Measurements from ENCODE around the gene DHX9. TPM values are rescaled to one million over a fixed set of nuclear protein-coding genes. Genes with fewer than 3 reads are reported as not detected.

The DHX9 gene
- total and polyA plus RNA-seq, 2 of the 13 experiments (the other 11 are each of a cell fraction or from before 2014, with no cell fraction given), result 84.8 to 211 TPM

DNA sequence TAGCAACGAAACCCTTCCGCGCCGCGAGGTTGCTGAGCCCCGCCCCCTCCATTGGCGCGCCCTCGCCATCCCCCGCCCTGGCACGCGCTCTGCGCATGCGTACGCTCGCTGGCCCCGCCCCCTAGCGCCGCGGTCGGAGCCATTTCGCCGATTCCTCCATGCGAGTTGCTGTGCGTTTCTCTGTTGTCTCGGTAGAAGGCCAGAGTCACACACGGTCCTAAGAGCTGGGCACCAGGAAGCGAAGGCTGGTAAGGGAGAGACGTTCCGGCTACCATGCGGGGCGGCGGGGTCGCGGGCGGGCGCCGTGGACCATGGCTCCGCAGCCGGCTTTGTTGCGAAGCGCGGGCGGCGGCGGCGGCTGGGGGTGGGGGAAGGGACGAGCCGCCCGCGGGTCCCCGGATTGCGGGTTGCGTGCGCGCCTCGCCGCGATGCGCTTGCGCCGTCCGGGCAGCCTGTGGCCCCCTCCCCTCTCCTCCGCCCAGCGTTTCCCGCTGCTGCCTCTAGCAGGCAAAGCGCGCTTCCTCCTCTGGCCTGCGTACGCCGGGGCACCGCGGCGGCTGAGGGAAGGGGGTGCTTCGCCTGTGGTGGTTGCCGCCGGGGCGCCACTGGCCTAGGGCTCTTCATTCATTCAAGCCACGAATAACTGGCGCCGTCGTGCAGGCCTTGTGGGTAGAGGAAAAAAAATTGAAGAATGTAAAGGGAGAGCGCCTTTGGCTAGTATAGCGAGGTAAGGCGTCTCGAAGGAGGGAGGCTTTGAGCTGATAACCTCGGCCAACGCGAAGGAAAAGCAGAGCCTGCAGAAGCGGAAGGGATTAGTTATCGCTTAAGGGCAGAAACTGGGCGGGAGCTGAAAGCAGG, at the start of gene DHX9 (continued):
- TF ChIP-seq, protein P1, sequence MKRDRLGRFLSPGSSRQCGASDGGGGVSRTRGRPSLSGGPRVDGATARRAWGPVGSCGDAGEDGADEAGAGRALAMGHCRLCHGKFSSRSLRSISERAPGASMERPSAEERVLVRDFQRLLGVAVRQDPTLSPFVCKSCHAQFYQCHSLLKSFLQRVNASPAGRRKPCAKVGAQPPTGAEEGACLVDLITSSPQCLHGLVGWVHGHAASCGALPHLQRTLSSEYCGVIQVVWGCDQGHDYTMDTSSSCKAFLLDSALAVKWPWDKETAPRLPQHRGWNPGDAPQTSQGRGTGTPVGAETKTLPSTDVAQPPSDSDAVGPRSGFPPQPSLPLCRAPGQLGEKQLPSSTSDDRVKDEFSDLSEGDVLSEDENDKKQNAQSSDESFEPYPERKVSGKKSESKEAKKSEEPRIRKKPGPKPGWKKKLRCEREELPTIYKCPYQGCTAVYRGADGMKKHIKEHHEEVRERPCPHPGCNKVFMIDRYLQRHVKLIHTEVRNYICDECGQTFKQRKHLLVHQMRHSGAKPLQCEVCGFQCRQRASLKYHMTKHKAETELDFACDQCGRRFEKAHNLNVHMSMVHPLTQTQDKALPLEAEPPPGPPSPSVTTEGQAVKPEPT (CRISPR knock-in tag; IDR thresholded peaks at IDR 0.05; ENCODE audit: low read depth), result peak; percentile 83
- TF ChIP-seq ZNF484 (CRISPR knock-in tag; IDR thresholded peaks at IDR 0.05; ENCODE audit: borderline replicate concordance, low read depth) (no peak), ZNF282 (IDR thresholded peaks at IDR 0.05; ENCODE audit: partially characterized antibody) (no peak), ZC3H13 (CRISPR knock-in tag; IDR thresholded peaks at IDR 0.05) (no peak; the same call in 1 of the 2 replicates), MIXL1 (CRISPR knock-in tag; IDR thresholded peaks at IDR 0.05) (no peak), HMGA1 (CRISPR knock-in tag; conservative IDR thresholded peaks at IDR 0.05) (no peak), ZNF510 (CRISPR knock-in tag; IDR thresholded peaks at IDR 0.05; ENCODE audit: low read depth) (no peak), TSC22D2 (CRISPR knock-in tag; IDR thresholded peaks at IDR 0.05; ENCODE audit: borderline replicate concordance) (no peak), ZEB1 (IDR thresholded peaks at IDR 0.05; ENCODE audit: insufficient replicate concordance, low read depth) (no peak), TAF1 (CRISPR knock-in tag; IDR thresholded peaks at IDR 0.05) (peak; percentile 80; the same call in 1 of the 2 replicates), ZSCAN30 (CRISPR knock-in tag; IDR thresholded peaks at IDR 0.05) (no peak), NRL (CRISPR knock-in tag; IDR thresholded peaks at IDR 0.05; ENCODE audit: borderline replicate concordance) (peak; percentile 78), HMG20B (CRISPR knock-in tag; conservative IDR thresholded peaks at IDR 0.05) (no peak), ZNF329 (CRISPR knock-in tag; IDR thresholded peaks at IDR 0.05; ENCODE audit: low read depth) (0 out of 2 replicates have a peak, but pooled peaks have one; percentile 48), ZNF251 (CRISPR knock-in tag; IDR thresholded peaks at IDR 0.05) (no peak), ZSCAN21 (CRISPR knock-in tag; IDR thresholded peaks at IDR 0.05; ENCODE audit: borderline replicate concordance) (peak; percentile 46; the same call in 1 of the 2 replicates), SRF (IDR thresholded peaks at IDR 0.05; ENCODE audit: low read depth, low read length) (no peak), PHF8 (CRISPR knock-in tag; IDR thresholded peaks at IDR 0.05) (peak; percentile 99), GATA4 (IDR thresholded peaks at IDR 0.05; ENCODE audit: borderline replicate concordance, low read depth) (0 out of 2 replicates have a peak, but pooled peaks have one; percentile 69), RARG (CRISPR knock-in tag; IDR thresholded peaks at IDR 0.05; ENCODE audit: low read depth) (no peak), ZNF382 (CRISPR knock-in tag; IDR thresholded peaks at IDR 0.05; ENCODE audit: borderline replicate concordance) (no peak), ZNF792 (CRISPR knock-in tag; IDR thresholded peaks at IDR 0.05) (no peak), JUND (CRISPR knock-in tag; IDR thresholded peaks at IDR 0.05) (no peak)
- TF ChIP-seq, protein P2, sequence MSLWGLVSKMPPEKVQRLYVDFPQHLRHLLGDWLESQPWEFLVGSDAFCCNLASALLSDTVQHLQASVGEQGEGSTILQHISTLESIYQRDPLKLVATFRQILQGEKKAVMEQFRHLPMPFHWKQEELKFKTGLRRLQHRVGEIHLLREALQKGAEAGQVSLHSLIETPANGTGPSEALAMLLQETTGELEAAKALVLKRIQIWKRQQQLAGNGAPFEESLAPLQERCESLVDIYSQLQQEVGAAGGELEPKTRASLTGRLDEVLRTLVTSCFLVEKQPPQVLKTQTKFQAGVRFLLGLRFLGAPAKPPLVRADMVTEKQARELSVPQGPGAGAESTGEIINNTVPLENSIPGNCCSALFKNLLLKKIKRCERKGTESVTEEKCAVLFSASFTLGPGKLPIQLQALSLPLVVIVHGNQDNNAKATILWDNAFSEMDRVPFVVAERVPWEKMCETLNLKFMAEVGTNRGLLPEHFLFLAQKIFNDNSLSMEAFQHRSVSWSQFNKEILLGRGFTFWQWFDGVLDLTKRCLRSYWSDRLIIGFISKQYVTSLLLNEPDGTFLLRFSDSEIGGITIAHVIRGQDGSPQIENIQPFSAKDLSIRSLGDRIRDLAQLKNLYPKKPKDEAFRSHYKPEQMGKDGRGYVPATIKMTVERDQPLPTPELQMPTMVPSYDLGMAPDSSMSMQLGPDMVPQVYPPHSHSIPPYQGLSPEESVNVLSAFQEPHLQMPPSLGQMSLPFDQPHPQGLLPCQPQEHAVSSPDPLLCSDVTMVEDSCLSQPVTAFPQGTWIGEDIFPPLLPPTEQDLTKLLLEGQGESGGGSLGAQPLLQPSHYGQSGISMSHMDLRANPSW (CRISPR knock-in tag; IDR thresholded peaks at IDR 0.05; ENCODE audit: borderline replicate concordance), result peak; percentile 39; the same call in 1 of the 2 replicates
- TF ChIP-seq, protein P3, sequence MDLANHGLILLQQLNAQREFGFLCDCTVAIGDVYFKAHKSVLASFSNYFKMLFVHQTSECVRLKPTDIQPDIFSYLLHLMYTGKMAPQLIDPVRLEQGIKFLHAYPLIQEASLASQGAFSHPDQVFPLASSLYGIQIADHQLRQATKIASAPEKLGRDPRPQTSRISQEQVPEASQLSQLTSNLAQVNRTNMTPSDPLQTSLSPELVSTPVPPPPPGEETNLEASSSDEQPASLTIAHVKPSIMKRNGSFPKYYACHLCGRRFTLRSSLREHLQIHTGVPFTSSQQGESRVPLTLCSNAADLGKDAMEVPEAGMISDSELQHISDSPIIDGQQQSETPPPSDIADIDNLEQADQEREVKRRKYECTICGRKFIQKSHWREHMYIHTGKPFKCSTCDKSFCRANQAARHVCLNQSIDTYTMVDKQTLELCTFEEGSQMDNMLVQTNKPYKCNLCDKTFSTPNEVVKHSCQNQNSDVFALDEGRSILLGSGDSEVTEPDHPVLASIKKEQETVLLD (CRISPR knock-in tag; IDR thresholded peaks at IDR 0.05; ENCODE audit: low read depth), result peak; percentile 71
